HG03196 (cell line): ENCODE results near the gene C14orf180.

Experiments used
- ATAC-seq: cut with Tn5 transposase; IDR thresholded peaks from one replicate; pipeline ENCODE4 v1.9.1; 2021; ENCODE audit not compliant: unreplicated experiment

C14orf180 gene

GRCh38 chr14:104560586-104560945 lies 19.0 kb upstream of the C14orf180 start:
- ATAC-seq = no peak

DNA sequence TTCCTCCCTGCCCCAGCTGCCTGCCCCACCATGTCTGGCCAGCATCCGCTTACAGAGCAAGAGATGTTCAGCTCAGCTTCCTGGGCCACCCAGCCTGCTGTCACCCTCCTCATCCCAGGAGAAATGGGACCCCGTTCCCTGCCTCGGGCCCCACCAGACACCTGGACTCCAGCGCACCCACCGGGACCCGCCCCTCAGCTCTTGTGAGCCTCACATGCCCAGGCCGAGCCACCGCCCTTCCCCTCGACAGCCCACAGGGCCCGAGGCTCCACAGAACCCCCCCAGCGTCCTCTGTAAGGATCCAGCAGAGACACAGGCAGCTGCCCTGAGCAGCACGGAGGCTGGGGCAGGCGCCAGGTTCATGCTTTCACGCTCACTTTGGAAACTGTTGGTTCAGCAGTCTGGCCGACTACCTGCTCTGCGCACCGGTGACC lies 18.4 kb upstream of the C14orf180 start:
- no peak for ATAC-seq

DNA sequence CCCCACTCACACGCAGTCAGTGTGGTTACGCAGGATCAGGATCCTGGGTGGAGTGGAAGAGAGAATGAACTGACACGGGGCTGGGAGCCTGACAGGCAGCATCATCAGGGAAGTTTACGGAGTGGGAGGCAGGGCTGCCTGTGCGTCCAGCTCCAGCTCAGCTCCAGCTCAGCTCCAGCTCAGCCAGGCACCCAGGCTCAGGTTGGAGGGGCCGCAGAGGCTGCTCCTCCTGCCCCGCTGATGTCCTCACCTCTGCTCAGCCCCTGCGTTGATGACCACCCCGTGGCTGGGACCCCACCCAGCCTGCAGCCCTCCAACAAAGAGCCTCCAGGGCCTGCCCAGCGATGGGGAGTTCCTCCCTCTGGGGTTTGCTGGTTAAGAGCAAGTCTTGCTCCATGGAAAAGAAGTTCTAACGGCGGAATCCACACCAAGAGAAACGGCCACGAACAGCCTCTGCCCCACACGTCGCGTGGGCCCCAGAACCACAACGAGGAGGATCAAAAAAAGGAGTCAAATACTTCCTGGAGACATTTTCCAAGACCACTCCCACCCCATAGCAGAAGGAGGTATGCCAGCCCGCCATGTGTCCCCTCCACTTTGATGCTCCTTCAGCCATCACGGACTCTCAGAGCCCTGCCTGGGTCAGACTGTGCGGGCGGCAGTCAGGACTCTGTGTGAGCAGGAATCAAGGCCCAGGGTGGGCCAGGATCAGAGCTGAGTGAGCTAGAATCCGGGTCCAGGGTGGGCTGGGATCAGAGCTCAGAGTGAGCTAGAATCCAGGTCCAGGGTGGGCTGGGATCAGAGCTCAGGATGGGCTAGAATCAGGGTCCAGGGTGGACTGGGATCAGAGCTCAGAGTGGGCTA lies 17.7 kb upstream of the C14orf180 start:
- ATAC-seq = no peak

GRCh38 chr14:104562606-104563005 lies 17.0 kb upstream of the C14orf180 start:
- no peak for ATAC-seq

- no peak for ATAC-seq
These were observed 16.3 kb upstream of the C14orf180 start for GRCh38 chr14:104563191-104563741.

GRCh38 chr14:104563742-104564615 lies 15.6 kb upstream of the C14orf180 start:
- no peak for ATAC-seq

- ATAC-seq = no peak
These were observed 14.6 kb upstream of the C14orf180 start for GRCh38 chr14:104564744-104565679.

DNA sequence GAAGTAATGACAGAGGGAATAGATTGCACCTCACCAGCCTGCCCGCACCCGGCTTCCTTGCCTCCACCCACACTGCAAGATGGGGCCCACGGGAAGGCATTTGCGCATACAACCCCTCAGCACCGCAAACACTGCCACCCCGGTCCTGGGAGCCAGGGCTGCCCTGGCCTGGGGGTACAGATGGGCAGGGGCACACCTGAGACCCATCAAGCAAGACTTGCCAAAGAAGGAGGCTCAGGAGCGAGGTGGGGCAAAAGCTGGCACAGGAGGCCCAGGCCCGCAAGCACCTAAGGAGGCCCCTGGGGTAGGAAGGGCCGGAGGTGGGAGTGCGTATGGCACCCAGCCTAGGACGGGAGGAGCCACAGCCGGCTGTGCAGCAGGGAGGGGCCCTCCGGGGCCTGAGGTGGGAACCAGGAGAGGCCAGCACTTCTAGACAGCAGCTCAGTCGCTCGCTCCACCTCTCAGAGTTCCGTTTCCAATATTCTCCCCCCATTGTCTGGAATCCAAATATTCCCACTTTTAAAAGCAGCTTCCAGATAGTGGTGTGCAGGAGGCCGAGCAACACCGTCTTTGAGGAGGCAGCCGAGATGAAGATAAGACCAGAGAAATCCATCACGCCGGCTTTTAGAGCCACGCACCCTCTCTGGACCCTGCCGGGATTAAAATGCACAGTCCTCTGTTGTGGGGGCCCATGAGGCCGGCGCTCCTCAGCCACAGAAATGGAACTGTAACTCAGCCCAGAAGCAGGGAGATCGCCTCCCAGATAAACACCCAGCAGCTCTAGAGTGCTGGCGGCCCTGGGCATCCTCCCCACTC lies 12.2 kb upstream of the C14orf180 start:
- ATAC-seq = no peak

DNA sequence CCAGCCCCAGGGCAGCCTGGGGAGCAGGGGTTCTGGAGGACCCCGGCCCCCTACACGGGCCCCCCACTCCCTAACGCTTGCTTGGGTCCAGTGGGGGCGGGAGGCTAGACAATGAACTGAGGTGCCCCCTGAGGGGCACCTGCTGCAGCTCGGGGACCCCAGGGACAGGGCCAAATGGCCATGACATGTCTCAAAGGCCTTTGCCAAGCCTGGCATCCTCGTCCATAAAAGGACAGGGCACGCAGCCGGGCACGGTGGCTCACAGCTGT lies 11.7 kb upstream of the C14orf180 start:
- no peak for ATAC-seq

DNA sequence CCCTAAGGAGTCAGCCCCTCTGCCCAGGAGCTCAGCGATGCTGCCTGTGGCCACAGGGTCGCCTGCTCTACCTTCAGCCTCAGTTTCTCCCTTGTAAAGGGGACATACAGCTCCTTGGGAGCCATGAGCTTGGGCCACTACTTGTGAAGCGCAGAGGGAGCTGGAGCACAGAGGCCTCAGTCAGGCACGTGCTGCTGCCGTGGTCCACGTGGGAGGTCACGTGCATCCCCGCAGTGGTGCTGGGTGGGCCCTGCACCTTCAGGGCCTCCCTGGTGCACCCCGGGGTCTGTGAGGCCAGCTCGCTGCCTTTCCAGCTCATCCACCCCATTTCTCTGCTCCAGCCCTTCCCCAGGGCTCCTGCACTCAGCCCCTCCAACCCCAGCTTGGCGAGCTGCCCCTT lies 10.9 kb upstream of the C14orf180 start:
- ATAC-seq = no peak

- ATAC-seq = no peak
These were observed 10.1 kb upstream of the C14orf180 start for GRCh38 chr14:104569435-104569834.

DNA sequence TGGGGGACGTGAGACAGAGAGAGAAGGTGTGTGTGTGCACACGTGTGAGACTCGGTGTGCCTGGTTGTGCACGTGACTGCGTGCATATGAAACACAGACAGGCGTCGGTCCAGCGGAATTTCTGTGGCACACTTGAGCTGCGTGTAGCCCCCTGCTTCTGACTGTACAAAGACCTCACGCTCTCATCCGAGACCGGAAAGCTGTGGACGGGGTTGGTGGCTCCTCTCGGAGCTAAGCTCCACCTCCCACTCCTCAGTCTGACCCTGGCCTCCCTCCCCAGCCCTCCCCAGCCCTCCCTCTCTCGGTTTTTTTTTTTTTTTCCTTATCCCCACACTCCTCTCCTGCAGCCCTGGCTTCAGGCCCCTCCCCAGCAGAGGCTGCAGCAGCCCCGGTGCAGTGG lies 8.3 kb upstream of the C14orf180 start:
- ATAC-seq = no peak

DNA sequence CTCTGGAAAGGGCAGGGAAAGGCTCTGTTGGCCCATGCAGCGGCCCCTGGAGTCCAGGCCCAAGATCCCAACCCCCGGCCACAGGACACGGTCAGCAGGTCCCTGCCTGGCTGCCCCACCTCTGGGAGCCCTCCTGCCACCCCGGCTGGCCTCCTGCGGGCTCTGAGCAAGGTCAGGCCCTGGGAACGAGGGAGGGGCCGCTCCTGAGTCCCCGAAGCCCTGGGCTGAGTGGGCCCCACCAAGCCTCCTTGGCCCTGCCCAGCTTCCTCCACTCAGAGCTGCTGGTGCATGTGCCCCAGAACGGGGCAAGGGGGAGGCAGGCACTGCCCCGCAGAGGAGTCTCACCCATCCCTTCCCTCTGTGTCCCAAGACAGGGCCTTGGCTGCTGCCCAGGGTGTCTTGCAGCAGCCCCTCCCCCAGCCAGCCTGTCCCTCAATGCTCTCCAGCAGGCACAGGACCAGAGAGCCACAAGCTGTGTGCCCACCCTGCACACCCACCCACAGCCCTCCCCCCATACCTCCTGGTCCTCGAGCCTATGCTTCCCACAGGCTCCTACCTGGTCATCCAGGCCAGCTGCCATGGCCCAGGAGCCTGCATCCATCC lies 7.4 kb upstream of the C14orf180 start:
- ATAC-seq = no peak

GRCh38 chr14:104572668-104573067 lies 6.9 kb upstream of the C14orf180 start:
- ATAC-seq = no peak

DNA sequence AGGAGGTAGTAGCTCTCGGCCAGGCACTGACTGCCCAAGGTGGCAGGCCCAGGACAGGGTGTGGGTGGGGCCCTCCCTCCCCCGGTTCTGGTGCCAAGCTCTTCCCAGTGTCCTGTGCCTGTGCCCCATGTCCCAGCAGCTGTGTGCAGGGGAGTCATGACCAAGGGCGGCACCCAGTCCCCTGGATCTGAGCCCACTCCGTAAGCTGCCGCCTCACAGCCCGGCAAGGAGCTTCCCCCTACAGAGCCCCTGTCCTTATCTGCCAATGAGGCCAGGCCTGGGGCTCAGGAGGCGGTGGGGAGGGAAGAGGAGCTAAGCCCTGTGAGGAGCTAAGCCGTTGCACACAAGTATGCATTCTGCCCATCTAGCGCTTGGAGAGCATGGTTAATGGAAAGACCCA lies 5.6 kb upstream of the C14orf180 start:
- ATAC-seq = no peak

DNA sequence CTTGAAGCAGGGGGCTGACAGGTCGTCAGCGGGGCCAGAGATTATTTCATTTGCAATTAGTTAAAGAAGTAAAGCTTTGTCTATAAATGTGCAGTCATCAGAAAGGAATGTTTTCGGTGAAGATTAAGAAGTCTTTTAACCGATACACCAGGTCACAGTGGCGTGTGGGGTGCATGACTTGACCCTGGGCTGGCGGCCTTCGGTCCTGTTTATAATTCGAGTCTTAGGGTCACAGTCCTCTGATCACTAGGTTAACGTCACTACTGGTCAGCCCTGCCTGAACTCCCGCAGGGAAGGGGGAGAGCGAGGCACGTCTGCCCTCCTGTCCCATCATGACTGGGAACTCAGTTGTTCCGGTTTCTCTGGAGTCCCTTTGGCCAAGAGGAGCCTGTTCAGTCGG lies 5.0 kb upstream of the C14orf180 start:
- no peak for ATAC-seq

DNA sequence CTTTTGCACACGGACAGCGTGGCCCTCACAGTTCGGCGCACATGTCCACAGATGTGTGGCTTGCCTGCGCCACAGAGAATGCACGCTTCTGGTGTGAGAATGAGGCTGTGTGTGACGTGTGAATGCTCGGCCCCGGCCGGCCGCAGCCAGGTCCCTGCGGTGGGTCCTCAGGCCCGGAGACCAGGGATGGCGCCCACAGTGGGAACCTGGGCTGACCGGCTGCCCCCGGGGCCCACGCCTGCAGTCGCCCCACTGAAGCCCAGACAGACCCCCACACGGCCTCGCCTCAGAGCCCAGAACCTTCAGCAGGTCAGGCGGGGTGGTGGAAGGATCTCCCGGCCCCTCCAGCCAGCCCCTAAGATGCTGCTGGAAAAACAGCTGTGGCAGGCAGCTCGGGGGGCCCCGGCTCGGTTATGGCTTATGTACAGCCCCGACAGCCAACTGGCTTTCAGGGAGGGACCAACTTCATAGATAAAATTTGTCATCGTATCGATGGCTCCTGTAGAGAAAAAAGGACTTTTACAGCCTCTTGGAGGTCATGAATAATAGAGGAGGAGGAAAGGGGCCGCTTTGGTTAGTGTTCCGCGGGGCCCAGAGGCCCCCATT lies 4.5 kb upstream of the C14orf180 start:
- ATAC-seq = no peak

- no peak for ATAC-seq
These were observed 3.2 kb upstream of the C14orf180 start for GRCh38 chr14:104576232-104576969.

- no peak for ATAC-seq
These were observed 2.6 kb upstream of the C14orf180 start for GRCh38 chr14:104576970-104577332.
